GM19372 (cell line): Measurements from ENCODE around the gene RNF20.
"Not testable (repeated sequence)": the region's sequence is repeated elsewhere in the genome, so short reads cannot be mapped to it uniquely, and the experiment has no call there.

Experiments
- ATAC-seq: cut with Tn5 transposase; IDR thresholded peaks from one replicate; pipeline ENCODE4 v1.9.1; 2021; ENCODE audit warnings: mild to moderate bottlenecking, low read depth, moderate library complexity; ENCODE audit not compliant: unreplicated experiment

RNF20 gene

DNA sequence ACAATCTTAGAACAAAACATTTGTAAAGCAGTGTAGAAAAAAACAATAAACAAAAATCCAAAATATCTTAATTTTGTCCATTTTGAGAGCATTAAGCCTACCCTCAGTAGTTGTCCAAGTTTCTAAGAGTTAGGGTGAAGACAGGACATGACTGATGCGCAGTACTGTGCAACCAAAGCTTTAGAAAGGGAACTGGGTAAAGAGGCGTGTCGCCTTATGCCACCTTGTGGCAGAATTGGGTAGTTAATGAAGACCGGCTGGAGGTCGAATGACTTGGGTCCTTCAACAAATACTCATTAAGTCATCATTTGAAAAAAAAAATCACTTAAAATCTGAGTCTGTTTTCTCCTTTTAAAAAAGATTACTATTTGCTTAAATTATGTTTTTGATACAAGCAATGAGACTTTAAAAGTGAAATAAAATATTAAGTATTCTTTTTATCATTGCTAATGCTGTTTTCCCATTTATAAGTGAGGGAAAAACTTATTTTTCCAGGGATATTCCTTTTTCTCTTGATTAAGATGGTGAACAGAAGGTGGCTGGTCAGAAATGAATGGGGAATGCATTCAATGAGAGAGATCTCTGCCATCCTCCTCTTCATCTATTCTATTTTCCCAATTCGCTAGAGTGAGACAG is 3.5 kb upstream of the RNF20 start:
- peak; percentile 35 for ATAC-seq

DNA sequence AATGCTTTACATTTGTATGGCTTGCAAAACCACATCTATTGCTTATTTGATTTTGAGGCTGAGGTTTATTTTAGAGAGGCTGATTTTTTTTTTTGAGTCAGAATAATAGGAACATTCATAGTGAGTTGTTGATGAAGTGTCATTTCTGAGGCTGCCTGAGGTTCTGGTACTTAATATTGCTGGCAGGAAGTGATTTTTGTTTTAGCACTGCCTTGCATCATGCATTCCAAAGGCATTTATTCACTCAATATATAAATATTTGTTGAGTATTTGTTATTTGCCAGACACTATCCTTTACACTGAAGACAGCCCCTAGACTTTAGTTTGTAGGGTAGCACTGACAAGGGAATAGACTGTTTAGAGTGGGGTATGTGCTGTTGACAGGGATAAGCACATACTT is 2.7 kb downstream of the RNF20 start:
- ATAC-seq: no peak

DNA sequence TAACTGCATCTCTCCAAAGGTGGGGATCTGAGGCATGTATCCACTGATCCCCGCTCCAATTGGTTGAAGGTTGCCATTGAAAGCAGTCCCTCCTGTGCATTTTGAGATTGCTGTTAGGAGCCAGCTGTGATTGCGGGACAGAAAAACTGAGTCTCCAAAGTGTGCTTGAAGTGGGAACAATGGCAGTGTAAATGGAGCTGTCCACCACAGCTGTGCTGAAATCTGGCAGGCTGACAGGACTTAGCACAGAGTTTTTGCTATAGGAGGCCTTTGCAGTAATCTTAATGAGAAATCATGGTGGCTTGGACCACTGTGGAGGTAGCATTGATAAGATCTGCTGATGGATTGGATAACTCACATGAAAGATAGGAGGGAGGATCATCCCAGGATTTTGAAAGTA is 3.3 kb downstream of the RNF20 start:
- no peak for ATAC-seq

DNA sequence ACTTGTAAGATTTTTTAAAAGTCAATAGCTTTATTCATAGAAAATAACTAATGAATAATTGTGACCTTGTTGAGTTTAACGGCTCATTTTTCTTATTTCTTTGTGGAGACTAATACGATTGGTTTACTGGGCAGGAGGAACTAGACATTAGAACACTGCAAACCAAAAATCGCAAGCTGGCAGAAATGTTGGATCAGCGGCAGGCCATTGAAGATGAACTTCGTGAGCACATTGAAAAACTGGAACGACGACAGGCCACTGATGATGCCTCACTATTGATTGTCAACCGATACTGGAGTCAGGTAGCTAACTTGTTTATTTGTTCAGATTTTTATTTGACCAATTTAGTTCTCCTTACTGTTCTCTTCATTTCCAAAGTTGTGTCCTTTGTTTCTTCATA is 6.4 kb downstream of the RNF20 start:
- ATAC-seq: no peak

DNA sequence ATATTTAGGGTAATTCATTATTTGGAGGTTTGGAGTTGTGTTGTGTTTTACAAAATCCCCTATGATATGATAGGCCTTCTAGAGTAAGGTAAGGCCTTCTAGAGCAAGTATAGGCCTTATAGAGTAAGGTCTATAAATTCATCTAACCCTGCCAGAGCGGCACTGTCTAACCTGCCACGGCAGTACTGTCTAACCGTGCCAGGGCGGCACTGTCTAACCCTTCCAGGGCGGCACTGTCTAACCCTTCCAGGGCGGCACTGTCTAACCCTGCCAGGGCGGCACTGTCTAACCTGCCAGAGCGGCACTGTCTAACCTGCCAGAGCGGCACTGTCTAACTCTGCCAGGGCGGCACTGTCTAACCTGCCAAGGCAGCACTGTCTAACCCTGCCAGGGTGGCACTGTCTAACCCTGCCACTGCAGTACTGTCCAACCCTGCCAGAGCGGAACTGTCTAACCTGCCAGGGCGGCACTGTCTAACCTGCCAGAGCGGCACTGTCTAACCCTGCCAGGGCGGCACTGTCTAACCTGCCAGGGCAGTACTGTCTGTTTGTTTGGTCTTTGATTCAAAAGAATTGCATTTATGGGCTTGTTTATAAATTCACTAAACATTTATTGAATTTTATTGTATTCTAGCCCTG is 9.6 kb downstream of the RNF20 start:
- ATAC-seq: no peak

DNA sequence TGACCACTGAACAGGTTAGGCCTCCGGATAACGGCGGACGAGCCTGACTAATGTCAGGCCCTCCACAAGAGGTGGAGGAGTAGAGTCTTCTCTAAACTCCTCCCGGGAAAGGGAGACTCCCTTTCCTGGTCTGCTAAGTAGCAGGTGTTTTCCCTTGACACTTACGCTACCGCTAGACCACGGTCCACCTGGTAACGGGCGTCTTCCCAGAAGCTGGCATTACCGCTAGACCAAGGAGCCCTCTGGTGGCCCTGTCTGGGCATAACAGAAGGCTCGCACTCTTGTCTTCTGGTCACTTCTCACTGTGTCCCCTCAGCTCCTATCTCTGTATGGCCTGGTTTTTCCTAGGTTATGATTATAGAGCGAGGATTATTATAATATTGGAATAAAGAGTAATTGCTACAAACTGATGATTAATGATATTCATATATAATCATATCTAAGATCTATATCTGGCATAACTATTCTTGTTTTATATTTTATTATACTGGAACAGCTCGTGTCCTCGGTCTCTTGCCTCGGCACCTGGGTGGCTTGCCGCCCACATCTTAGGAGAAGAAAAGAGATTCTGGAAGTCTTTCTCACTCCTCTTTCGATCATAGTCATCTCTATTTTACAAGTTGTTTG is 15.9 kb downstream of the RNF20 start:
- not testable (repeated sequence) for ATAC-seq

DNA sequence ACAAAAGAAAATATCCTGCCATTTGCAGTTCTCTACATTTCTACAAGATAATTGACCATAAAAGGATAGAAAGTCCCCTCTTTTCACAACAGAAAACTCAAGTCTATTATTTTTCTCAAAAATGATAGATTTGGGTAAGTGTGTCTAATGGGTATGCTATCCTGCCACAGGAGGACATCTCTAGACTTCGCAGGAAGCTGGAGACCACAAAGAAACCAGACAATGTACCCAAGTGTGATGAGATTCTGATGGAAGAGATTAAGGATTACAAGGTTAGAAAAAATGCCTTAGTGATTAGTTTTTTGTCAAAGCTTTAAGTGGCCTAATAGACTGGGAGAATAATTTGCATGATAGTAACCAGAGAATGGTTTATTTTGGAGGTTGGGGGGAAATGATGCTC is 28.1 kb downstream of the RNF20 start:
- ATAC-seq: no peak

DNA sequence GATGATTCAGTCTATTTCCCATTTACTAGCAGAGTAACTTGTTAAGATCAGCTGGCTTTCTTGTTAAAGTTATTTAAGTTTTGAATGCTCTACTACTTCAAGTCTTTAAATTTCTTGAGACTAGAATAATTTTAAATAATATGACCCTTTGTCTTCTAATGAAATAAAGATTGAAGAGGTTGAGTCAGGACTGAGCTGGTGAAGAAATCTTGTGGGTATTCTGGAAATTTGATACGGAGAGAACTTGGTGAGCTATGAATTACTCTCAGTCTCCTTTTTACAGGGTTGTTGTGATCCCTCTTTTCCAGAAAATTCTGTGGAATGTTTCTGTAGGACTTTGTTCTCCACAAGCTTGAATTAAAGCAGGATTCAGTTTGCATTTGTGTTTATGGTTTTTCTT is 29.3 kb downstream of the RNF20 start:
- no peak for ATAC-seq

DNA sequence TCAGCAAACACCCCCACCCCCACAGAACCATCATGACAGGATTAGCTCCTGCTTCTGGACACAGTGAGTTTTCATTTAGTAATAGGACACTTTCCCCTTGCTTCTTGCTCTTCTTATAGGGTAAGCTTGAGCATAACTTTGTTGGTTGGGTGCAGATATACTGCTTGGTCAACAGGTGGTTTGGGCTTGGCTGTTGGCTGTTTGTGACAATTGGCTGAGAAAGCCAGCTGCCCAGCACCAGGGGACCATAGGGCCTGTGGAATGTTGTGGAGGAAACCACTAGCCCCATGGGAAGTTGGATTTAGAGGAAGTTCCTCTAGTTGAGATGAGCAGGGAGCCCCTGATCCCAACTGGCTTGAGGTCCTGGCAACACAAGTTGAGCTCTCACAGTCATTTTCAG is 30.6 kb downstream of the RNF20 start:
- ATAC-seq: no peak

DNA sequence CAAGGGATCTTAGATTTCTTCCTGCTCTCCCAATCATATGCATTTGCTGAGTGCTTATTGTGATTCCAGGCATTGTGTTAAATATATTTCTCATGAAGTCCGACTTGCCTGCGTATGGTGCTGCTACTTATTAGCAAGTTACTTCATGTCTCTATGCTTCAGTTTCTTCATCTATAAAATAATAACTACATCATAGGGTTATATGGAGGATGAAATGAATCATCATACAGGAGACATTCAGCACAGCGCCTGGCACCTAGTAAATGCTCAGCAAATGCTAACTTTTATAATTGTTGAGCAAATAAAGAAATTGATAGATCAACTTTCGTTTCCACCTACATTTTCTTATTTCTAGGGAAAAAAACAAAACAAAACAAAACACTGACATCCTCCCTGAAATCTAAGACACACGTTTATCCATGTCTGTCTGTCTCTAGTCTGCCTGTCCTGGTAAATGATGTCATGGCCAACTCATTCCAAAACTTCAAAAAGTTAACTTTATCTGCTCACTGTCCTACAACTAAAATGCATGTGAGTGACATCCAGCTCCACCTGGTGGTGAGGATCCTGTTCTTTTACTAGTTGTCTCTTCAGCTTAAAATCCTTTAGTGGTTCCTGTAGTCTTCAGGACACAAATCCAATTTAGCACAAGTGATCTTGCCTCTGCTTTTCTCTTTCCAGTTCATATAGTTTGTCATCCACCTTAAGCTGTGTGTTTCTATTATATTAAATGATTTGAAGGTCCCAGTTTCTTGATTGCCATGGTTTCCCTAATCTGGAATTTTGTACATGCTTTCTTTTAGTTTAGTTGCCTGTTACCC is 33.5 kb downstream of the RNF20 start:
- no peak for ATAC-seq

DNA sequence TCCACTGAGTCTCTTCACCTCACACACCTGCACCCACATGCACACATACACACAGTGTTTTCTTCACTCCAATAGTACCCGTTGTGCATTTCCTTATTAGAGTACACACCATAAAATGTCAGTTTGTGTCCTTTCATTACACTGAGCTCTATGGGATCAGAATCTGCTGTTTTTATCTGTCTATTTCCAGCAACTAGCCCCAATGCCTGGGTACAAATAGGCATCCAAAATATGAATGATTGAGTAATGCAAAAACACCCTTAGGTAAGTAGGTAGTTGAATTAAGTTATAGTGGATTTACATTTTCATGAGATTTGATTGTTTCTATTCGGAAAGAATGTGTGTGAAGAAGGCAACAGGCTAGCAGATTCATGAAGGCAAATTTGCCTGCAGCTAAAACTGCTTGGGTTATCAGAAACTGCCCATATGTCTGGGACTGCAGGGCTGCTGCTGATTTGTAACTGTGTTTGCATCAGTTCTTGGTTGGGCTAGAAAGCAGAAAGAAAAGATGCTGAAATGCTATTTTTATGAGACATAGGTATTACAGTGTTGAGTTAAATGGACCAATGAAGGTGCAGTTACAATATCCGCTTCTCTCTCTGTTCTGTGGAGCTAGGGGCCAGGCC is 34.2 kb downstream of the RNF20 start:
- no peak for ATAC-seq

DNA sequence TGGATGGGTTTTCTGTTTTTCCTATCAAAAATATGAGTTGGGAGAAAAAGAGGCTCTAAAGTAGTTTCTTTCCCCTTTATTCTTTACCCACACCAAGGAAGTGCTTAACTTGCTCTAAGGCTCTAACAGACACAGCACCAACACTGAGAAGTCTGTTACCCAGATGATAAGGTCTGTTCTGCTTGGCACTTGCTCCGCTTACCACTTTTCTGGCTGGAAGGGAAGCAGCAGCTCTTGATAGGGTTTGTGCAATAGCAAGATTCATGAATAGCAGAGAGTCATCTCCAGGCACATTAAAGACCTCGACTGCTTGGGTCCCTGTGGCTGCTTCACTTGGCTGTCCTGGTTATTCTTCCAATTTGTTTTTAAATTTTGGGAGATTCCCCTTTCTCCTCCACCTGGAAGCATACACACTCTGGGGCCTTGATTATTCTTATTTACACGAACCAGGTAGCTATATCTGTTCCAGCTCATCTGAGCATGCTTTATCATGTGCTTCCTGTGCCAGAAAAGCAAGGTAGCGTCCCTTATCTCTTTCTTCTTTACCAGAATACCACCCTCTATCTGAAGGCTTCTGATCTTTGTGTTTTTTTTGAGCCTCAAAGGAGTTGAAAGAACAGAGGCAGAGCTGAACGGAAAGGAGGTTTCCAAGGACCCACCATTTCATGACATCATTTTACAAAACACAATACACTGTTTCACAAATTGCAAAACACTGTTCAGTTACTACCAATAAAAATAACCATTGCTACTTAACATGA is 36.3 kb downstream of the RNF20 start:
- no peak for ATAC-seq

DNA sequence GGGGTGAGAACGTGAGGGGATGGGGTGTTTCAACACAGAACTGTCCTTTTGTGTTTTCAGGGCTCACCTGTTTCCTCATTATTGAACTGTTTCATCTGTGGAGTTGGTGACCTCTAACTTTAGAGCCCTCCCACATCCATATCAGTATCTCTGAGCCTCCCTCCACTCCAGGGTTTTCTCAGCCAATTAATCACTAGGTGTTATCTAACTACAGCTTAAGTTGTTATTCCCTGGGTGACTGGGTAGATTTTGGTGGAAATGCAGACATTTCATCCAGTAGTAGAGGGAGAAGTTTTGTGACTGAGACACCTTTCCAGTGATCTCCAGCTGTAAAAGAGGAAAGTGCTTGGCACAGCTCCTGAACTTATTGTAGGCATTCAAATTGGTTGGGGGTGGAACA is 37.5 kb downstream of the RNF20 start:
- ATAC-seq: no peak

DNA sequence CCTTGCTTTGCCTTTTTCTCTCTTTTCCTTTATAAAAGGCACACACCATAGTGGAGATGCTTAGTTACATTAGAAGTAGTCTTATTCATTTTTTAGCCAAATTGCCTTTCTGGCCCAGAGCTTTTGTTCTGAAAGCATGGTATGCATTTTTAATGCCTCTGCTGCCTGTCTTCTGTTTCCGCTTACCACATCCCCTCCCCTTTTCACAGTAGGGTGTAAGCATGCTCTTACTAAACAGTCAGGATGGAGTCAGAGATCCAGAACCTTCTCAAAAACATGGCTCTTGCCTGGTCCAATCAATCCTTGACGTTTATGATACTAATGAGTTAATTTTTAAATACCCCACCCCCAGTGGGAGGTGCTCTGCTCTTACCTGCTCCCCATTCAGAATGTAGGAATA is 38.7 kb downstream of the RNF20 start:
- no peak for ATAC-seq

DNA sequence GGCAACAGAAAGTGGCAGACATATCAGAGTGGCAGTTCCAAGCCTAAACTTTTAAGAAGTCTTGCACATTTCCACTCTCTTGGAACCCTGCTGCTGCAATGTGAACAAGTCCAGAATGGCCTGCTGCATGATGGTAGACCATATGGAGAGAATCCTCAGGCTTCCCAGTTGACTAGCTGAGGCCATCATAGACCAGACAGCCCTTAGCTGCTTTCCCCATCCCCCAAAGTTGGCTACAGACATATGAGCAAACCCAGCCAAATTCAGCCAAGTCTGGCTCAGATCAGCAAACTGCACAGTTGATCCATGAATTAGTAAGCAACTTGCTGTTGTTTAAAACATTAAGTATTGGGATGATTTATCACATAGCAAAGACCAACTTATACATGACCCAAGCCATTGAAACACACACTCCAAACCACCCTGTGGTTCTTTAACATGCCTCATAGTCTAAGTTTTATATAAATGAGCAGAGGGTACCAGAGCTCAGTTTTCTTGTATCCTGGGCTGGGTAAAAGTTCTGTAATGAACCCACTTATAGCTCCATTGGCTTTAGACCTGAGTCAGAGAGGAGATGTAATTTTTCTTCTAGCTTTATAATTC is 41.2 kb downstream of the RNF20 start:
- ATAC-seq: no peak

DNA sequence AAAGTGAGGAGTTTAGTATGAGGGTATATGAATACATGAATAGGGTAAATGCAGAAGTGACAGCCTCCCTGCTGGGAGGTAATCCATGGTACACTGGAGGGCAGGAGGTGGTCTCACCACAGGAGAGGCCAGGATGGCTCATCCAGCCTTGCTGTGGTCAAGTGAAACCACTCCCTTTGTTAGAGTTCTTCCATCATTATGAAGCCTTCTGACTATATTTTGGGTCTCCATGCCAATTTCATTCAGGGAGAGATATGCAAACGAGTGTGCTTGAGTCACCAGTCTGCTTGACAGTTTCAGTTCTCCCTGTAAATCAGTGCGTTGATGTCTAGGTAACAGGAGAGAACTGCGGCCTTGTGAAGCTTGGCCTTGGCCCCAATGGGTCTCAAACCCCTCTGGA is 44.7 kb downstream of the RNF20 start:
- ATAC-seq: no peak

DNA sequence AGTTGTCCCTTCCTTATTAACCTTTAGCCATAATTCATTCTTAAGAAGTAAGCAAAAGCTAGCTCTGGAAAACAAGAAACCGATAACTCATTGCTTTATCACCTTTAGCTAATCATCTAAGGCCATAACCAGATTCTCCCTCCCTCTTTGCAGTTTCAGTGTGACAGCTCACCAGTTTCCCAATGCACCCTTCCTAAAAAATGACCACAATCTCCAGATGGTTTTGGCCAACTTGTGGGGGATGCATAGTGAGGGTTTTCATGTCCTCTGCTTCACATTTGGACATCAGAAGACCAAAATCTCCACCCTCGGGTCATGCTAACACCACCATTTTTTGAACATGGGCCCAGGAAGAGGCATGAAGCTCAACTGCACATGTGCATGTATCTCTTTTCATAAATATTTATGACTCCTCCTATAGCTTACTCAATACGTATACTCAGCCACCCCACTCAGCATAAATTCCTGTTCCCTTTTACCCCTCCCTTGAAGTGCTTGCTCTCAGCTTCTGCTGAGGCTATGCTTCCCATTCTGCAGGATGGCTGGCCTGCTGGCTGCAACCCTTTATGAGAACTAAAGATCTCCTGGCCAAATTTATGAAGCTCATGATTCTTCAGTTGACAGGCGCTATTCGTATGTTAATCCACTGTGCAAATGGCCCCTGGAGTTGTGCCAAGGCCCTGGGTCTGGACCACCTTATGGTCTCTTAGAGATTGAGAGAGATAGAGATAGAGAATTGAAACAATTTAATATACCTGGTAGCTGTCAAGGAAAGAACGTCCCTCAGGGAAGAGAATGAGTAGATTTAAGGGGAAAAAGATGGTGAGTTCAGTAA is 46.3 kb downstream of the RNF20 start:
- no peak for ATAC-seq

DNA sequence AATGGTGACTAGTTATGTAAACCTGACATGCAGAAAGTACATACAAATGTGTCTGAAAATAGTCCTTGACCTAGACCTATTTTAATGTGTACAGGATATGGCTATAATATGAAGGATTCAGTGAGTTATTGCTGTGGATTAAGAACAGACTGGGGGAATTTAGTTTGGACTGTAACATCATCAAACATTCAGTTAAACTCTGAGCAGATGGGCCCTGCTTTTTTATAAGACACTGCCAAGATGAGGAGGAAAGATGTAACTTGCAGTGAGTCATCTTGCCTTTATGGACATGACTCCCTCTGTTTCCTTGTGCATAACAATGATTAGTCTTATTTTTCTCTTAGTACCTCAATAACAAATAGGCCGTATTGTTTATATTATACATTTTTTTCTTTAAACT is 48.9 kb downstream of the RNF20 start:
- ATAC-seq: no peak

DNA sequence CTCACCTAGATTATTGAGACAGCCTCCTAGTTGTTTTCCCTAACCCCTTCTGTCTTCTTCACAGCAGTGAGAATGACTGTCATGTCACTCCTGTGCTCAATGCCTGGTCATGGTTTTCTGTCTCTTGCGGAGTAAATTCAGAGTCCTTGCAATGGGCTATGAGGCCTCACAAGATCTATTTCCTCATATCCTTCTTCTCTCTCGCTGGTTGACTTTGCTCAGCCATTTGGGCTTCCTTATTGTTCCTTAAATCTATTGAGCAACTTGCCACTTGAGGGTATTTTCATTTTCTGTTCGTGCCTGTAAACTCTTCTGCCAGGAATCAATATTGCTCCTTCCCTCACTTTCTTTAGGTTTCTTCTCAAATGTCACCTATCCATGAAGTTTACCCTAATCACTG is 52.1 kb downstream of the RNF20 start:
- ATAC-seq: no peak
